ENCODE results near the gene TARS1.
A peak's percentile ranks its signal among the peaks of the same experiment; 100 is the strongest.

Gene TARS1

GRCh38 chr5:33472805-33473409 lies 32.1 kb downstream of the TARS1 start:
- no peak for TF ChIP-seq CTCF (conservative IDR thresholded peaks at IDR 0.05; ENCODE audit: low read depth, low read length)
- no peak for DNase-seq (ENCODE audit: low read depth)
- no peak overlapping the region for H3K4me3 ChIP-seq (ENCODE audit: low read depth, low read length)

GRCh38 chr5:33474004-33474403 lies 33.2 kb downstream of the TARS1 start:
- no peak overlapping the region for H3K4me3 ChIP-seq (ENCODE audit: low read depth, low read length)
- no peak for TF ChIP-seq CTCF (conservative IDR thresholded peaks at IDR 0.05; ENCODE audit: low read depth, low read length)
- no peak for DNase-seq (ENCODE audit: low read depth)

- no peak overlapping the region for H3K4me3 ChIP-seq (ENCODE audit: low read depth, low read length)
- TF ChIP-seq CTCF (conservative IDR thresholded peaks at IDR 0.05; ENCODE audit: low read depth, low read length) = no peak
- DNase-seq (ENCODE audit: low read depth) = no peak
Measured at GRCh38 chr5:33474931-33475499, 34.2 kb downstream of the TARS1 start.

GRCh38 chr5:33475706-33476105 lies 34.9 kb downstream of the TARS1 start:
- no peak for TF ChIP-seq CTCF (conservative IDR thresholded peaks at IDR 0.05; ENCODE audit: low read depth, low read length)
- no peak overlapping the region for H3K4me3 ChIP-seq (ENCODE audit: low read depth, low read length)
- no peak for DNase-seq (ENCODE audit: low read depth)

- DNase-seq (ENCODE audit: low read depth) = peak; percentile 33
- no peak for TF ChIP-seq CTCF (conservative IDR thresholded peaks at IDR 0.05; ENCODE audit: low read depth, low read length)
Measured at GRCh38 chr5:33476992-33477391, 36.2 kb downstream of the TARS1 start.

GRCh38 chr5:33477816-33478215 lies 37.1 kb downstream of the TARS1 start:
- TF ChIP-seq CTCF (conservative IDR thresholded peaks at IDR 0.05; ENCODE audit: low read depth, low read length) = no peak
- DNase-seq (ENCODE audit: low read depth) = no peak
- H3K4me3 ChIP-seq (ENCODE audit: low read depth, low read length) = no peak overlapping the region

More at GRCh38 chr5:33476992-33477391, 36.2 kb downstream of the TARS1 start:
- no peak overlapping the region for H3K4me3 ChIP-seq (ENCODE audit: low read depth, low read length)

- no peak for TF ChIP-seq CTCF (conservative IDR thresholded peaks at IDR 0.05; ENCODE audit: low read depth, low read length)
- DNase-seq (ENCODE audit: low read depth) = no peak
Measured at GRCh38 chr5:33479311-33479710, 38.5 kb downstream of the TARS1 start.

More at GRCh38 chr5:33479311-33479710, 38.5 kb downstream of the TARS1 start:
- no peak overlapping the region for H3K4me3 ChIP-seq (ENCODE audit: low read depth, low read length)
